Neural cell (in vitro differentiated cells): ENCODE measurements around the gene SOCS3. TPM values are rescaled to one million over a fixed set of nuclear protein-coding genes. Genes with fewer than 3 reads are reported as not detected.

Experiments
- H2AFZ ChIP-seq: fragments of 200-600, 300-800 bp; sonication (generic), shearing (Covaris generic); 2 replicates; pipeline ENCODE4 v1.6.0; 2014; ENCODE audit warnings: low read depth, mild to moderate bottlenecking, antibody characterized with exemption, low read length, moderate library complexity
- H3F3A ChIP-seq: fragments of 200-600 bp; shearing (Covaris generic); 2 replicates; pipeline ENCODE4 v1.6.1; 2016; ENCODE audit warnings: mild to moderate bottlenecking, moderate library complexity, mixed read lengths, antibody characterized with exemption, low read length; ENCODE audit not compliant: insufficient read depth, poor library complexity, severe bottlenecking
- H3K27ac ChIP-seq: fragments of 200-600, 300-800 bp; sonication (generic), shearing (Covaris generic); 2 replicates; pipeline ENCODE4 v1.5.1; 2014; ENCODE audit warnings: mild to moderate bottlenecking, low read length, moderate library complexity
- H3K27me3 ChIP-seq: fragments of 300-800, 200-600 bp; sonication (generic), shearing (Covaris generic); 2 replicates; pipeline ENCODE4 v1.6.0; 2014; ENCODE audit warnings: mild to moderate bottlenecking, low read depth, low read length, moderate library complexity; ENCODE audit not compliant: insufficient read depth
- H3K36me3 ChIP-seq: fragments of 300-800, 200-600 bp; sonication (generic), shearing (Covaris generic); 2 replicates; pipeline ENCODE4 v1.5.1; 2014; ENCODE audit warnings: mild to moderate bottlenecking, antibody characterized with exemption, low read length, moderate library complexity; ENCODE audit not compliant: insufficient read depth
- H3K4me2 ChIP-seq: fragments of 300-800, 200-600 bp; sonication (generic), shearing (Covaris generic); 2 replicates; pipeline ENCODE4 v1.6.0; 2014; ENCODE audit warnings: mild to moderate bottlenecking, low read length
- H3K4me3 ChIP-seq: fragments of 300-800, 200-600 bp; sonication (generic), shearing (Covaris generic); 2 replicates; pipeline ENCODE4 v1.5.1; 2014; ENCODE audit warnings: mild to moderate bottlenecking, low read length, moderate library complexity
- H3K79me2 ChIP-seq: fragments of 200-600 bp; shearing (Covaris generic); replicated peaks from 2 replicates; pipeline ENCODE4 v1.6.0; 2014; ENCODE audit warnings: mild to moderate bottlenecking, low read length, moderate library complexity; ENCODE audit not compliant: insufficient read depth
- H3K9ac ChIP-seq: fragments of 300-800, 200-600 bp; sonication (generic), shearing (Covaris generic); 2 replicates; pipeline ENCODE4 v1.6.1; 2016; ENCODE audit warnings: mild to moderate bottlenecking, low read length, mixed read lengths
- H3K9me2 ChIP-seq: fragments of 200-600 bp; shearing (Covaris generic); 2 replicates; pipeline ENCODE4 v1.6.1; 2016; ENCODE audit warnings: mild to moderate bottlenecking, low read length, mixed read lengths; ENCODE audit not compliant: insufficient read depth
- H3K9me3 ChIP-seq: fragments of 200-600, 300-800 bp; sonication (generic), shearing (Covaris generic); 2 replicates; pipeline ENCODE4 v1.6.1; 2016; ENCODE audit warnings: mild to moderate bottlenecking, mixed run types, low read length, moderate library complexity, mixed read lengths
- H4K20me1 ChIP-seq: fragments of 200-600 bp; shearing (Covaris generic); 2 replicates; pipeline ENCODE4 v1.6.1; 2016; ENCODE audit warnings: mild to moderate bottlenecking, mixed run types; ENCODE audit not compliant: insufficient read depth
- EP300 ChIP-seq: fragments of 450-650 bp; conservative IDR thresholded peaks from 2 replicates; pipeline ENCODE4 v1.6.1; 2014; ENCODE audit warnings: antibody characterized with exemption, mild to moderate bottlenecking, moderate library complexity; ENCODE audit not compliant: poor library complexity, severe bottlenecking
- EZH2 ChIP-seq: fragments of 200-600, 300-800 bp; shearing (Covaris generic), sonication (generic); IDR thresholded peaks from 2 replicates; pipeline ENCODE4 v1.6.1; 2014; ENCODE audit warnings: antibody characterized with exemption, low read length, borderline replicate concordance, mild to moderate bottlenecking; ENCODE audit not compliant: insufficient read depth, poor library complexity, severe bottlenecking
- MXI1 ChIP-seq: fragments of 450-650 bp; conservative IDR thresholded peaks from 2 replicates; pipeline ENCODE4 v1.6.1; 2014; ENCODE audit warnings: antibody characterized with exemption, mild to moderate bottlenecking; ENCODE audit not compliant: poor library complexity, severe bottlenecking
- POLR2AphosphoS5 ChIP-seq: IDR thresholded peaks from 2 replicates; pipeline ENCODE4 v1.6.1; 2012
- RAD21 ChIP-seq: fragments of 450-650 bp; conservative IDR thresholded peaks from 2 replicates; pipeline ENCODE4 v1.6.1; 2014; ENCODE audit warnings: antibody characterized with exemption, mild to moderate bottlenecking, moderate library complexity
- REST ChIP-seq: IDR thresholded peaks from 2 replicates; pipeline ENCODE4 v1.6.1; 2012; ENCODE audit warnings: borderline replicate concordance
- SMC3 ChIP-seq: fragments of 450-650 bp; conservative IDR thresholded peaks from 2 replicates; pipeline ENCODE4 v1.6.1; 2014; ENCODE audit warnings: antibody characterized with exemption, mild to moderate bottlenecking, moderate library complexity; ENCODE audit not compliant: poor library complexity
- TAF1 ChIP-seq: IDR thresholded peaks from 2 replicates; pipeline ENCODE4 v1.6.1; 2012; ENCODE audit warnings: low read depth
- polyA plus RNA-seq: library from polyadenylated mRNA; depleted of rRNA; stranded (reverse); fragments of >200 nt; gene quantifications from 2 replicates; pipeline ENCODE4 v1.2.3, GENCODE V29; 2014
- small RNA-seq, 3 experiments: library from RNA; depleted of rRNA; stranded (forward); fragments of <200 nt; gene quantifications; one replicate each; pipeline ENCODE3, GENCODE V24; 2012
- TF ChIP-seq, protein P1 (sequence below): fragments of 450-650 bp; IDR thresholded peaks from 2 replicates; pipeline ENCODE4 v1.5.1; 2014; ENCODE audit warnings: antibody characterized with exemption, mild to moderate bottlenecking, moderate library complexity; ENCODE audit not compliant: poor library complexity, severe bottlenecking

The SOCS3 gene
- polyA plus RNA-seq, 1 donor from 2014 or later = 5.4 TPM

DNA sequence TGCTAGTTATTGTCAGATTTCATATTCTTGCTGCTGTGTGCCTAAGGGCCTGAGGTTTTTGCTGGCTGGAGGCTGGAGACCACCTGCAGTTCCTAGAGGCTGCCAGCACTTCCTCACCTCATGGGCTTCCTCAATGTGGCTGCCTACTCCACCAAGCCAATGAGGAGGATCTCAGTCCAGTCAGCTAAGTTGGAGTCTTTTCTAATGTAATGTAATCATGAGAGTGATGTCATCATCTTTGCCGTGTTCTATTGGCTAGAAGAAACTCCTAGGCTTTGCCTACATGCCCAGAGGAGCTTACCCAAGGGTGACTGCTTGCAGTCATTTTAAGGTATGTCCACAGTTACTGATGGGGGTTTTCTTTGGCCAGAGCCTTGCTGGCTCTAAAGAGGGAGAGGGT, 53.0 kb downstream of the SOCS3 start:
- Histone ChIP-seq H3K4me3 (no peak overlapping the region), H3F3A (no peaks in the 10 kb centered on the region), H3K4me2 (no peak overlapping the region), H2AFZ (no peak overlapping the region), H3K9me2 (no peaks in the 10 kb centered on the region), H3K9me3 (no peaks in the 10 kb centered on the region), H3K27me3 (peaks cover 6% of the 10 kb centered on the region), H3K27ac (no peak overlapping the region), H3K9ac (no peak overlapping the region), H3K79me2 (no peaks in the 10 kb centered on the region), H3K36me3 (no peaks in the 10 kb centered on the region), H4K20me1 (no peaks in the 10 kb centered on the region)
- no peak for TF ChIP-seq SMC3
- TF ChIP-seq RAD21 = no peak
- TF ChIP-seq, protein P1, sequence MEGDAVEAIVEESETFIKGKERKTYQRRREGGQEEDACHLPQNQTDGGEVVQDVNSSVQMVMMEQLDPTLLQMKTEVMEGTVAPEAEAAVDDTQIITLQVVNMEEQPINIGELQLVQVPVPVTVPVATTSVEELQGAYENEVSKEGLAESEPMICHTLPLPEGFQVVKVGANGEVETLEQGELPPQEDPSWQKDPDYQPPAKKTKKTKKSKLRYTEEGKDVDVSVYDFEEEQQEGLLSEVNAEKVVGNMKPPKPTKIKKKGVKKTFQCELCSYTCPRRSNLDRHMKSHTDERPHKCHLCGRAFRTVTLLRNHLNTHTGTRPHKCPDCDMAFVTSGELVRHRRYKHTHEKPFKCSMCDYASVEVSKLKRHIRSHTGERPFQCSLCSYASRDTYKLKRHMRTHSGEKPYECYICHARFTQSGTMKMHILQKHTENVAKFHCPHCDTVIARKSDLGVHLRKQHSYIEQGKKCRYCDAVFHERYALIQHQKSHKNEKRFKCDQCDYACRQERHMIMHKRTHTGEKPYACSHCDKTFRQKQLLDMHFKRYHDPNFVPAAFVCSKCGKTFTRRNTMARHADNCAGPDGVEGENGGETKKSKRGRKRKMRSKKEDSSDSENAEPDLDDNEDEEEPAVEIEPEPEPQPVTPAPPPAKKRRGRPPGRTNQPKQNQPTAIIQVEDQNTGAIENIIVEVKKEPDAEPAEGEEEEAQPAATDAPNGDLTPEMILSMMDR = no peak
- no peak for TF ChIP-seq REST
- TF ChIP-seq TAF1 = no peak
- TF ChIP-seq POLR2AphosphoS5 = no peak
- no peak for TF ChIP-seq EP300
- no peak for TF ChIP-seq MXI1
- TF ChIP-seq EZH2 = no peak

Small RNAs within 50 kb of the gene (small RNA-seq; reads per million reads assigned to genes)
- gene RF00415 = 0 reads per million in 3 experiments
- gene RN7SL236P = 0 to 0.08 (median 0.03) reads per million in 3 experiments

Other genes with a start within 250 kb of the SOCS3 start
- gene TMC6, start 231.3 kb downstream of the SOCS3 start, polyA plus RNA-seq = 0.16 TPM in 1 of 2 replicates, not detected in the other
- 0.24 and 0.41 TPM in 2 replicates for gene TMC8, start 229.3 kb downstream of the SOCS3 start, polyA plus RNA-seq
- gene C17orf99, start 213.7 kb downstream of the SOCS3 start, polyA plus RNA-seq = not detected in 2 replicates
- 2.7 and 3.9 TPM in 2 replicates for gene SYNGR2, start 191.5 kb downstream of the SOCS3 start, polyA plus RNA-seq
- gene TK1, start 173.0 kb downstream of the SOCS3 start, polyA plus RNA-seq = 1.1 TPM in 1 of 2 replicates, not detected in the other
- 15.8 and 27.1 TPM in 2 replicates for gene AFMID, start 172.7 kb downstream of the SOCS3 start, polyA plus RNA-seq
- 1.4 and 2.3 TPM in 2 replicates for gene BIRC5, start 145.8 kb downstream of the SOCS3 start, polyA plus RNA-seq
- gene TMEM235, start 128.4 kb downstream of the SOCS3 start, polyA plus RNA-seq = not detected in 2 replicates
- 65.7 and 81.8 TPM in 2 replicates for gene PGS1, start 18.6 kb upstream of the SOCS3 start, polyA plus RNA-seq
- gene DNAH17, start 217.3 kb upstream of the SOCS3 start, polyA plus RNA-seq = 0.08 TPM in 1 of 2 replicates, not detected in the other